Skeletal muscle satellite cell (primary cell): ENCODE measurements around the gene HOXB3.

Source experiments
- H3K27me3 ChIP-seq: 2 replicates; pipeline ENCODE4 v1.7.0; 2013; ENCODE audit warnings: low read length; ENCODE audit not compliant: control insufficient read depth, insufficient read depth
- H3K36me3 ChIP-seq: 2 replicates; pipeline ENCODE4 v1.7.0; 2013; ENCODE audit warnings: mild to moderate bottlenecking, control low read depth, low read length; ENCODE audit not compliant: insufficient read depth
- H3K4me1 ChIP-seq: 2 replicates; pipeline ENCODE4 v1.7.0; 2013; ENCODE audit warnings: low read length; ENCODE audit not compliant: control insufficient read depth, insufficient read depth
- H3K4me2 ChIP-seq: 2 replicates; pipeline ENCODE4 v1.7.0; 2013; ENCODE audit warnings: mild to moderate bottlenecking, low read length
- H3K4me3 ChIP-seq: 2 replicates; pipeline ENCODE4 v1.7.0; 2013; ENCODE audit warnings: low read length
- H3K9ac ChIP-seq: 2 replicates; pipeline ENCODE4 v1.7.0; 2013; ENCODE audit warnings: mild to moderate bottlenecking, low read depth, low read length, moderate library complexity
- H3K9me3 ChIP-seq: replicated peaks from 2 replicates; pipeline ENCODE4 v1.7.0; 2013; ENCODE audit warnings: mild to moderate bottlenecking, control low read depth, low read length

Gene HOXB3

DNA sequence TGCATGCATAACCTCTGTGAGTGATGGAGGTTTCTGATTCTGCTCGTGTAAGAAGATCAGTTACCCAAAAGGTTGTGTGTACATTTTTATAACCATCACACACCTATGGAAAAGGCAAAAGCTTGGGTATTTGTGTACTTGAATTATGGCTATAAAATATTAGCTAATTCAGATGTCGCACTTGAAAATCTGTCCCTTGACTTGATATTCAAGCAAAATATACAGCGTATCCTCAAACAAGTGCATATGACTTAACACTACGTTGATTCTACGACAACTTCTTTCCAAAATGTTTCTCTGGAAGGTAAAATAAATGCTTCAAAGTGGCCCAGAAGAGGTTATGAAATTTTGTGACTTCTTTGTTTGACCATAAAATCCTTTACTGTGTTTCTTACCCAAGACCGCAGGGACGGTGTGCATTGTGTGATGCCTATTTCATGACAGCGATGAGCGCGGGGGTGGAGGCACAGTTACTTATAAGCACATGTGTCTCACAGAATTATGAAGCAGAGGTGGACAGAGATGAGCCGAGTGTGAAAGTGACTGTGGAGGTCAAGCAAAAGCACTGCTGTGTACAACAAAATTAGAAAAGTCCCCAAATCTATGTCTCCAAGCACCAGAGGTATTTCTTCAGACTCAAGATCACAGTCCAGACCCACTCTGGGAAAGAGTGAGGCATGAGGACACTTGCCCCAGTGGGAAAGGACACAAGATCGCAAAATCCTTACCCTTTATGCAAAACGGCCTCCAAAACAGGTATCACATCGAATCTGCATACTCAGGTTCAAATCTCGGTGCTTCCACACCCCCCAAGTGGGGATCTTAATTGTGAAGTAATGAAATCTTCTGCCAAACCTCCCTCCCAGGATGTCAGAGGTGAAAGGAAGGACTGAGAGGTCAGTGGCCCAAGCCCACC is 40.2 kb upstream of the HOXB3 start:
- Histone ChIP-seq H3K9me3 (no peaks in the 10 kb centered on the region), H3K27me3 (peaks cover 96% of the 10 kb centered on the region), H3K9ac (no peak overlapping the region), H3K4me1 (peaks cover 11% of the 10 kb centered on the region), H3K4me2 (no peak overlapping the region), H3K36me3 (no peaks in the 10 kb centered on the region), H3K4me3 (no peak overlapping the region)

DNA sequence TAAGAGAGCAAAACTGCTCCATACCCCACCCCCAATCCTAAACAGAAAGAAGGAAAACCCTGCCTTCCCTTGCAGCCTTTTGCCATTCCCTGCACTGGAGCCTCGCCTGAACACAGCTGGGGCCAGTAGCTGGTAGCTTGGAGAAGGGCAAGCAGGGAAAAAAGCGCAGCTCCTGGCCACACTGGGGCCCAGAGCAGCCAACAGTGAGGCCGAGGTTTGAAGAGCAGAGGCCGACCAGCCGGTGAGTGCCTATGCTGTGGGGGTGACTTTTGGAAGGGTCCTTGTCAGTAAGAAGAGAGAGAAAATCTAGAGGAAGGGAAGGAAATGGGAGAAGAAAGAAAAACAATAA is 39.3 kb upstream of the HOXB3 start:
- Histone ChIP-seq H3K4me3 (no peak overlapping the region), H3K9me3 (no peaks in the 10 kb centered on the region), H3K9ac (no peak overlapping the region), H3K4me1 (peaks cover 16% of the 10 kb centered on the region), H3K36me3 (no peaks in the 10 kb centered on the region), H3K27me3 (peaks cover 96% of the 10 kb centered on the region), H3K4me2 (no peak overlapping the region)

DNA sequence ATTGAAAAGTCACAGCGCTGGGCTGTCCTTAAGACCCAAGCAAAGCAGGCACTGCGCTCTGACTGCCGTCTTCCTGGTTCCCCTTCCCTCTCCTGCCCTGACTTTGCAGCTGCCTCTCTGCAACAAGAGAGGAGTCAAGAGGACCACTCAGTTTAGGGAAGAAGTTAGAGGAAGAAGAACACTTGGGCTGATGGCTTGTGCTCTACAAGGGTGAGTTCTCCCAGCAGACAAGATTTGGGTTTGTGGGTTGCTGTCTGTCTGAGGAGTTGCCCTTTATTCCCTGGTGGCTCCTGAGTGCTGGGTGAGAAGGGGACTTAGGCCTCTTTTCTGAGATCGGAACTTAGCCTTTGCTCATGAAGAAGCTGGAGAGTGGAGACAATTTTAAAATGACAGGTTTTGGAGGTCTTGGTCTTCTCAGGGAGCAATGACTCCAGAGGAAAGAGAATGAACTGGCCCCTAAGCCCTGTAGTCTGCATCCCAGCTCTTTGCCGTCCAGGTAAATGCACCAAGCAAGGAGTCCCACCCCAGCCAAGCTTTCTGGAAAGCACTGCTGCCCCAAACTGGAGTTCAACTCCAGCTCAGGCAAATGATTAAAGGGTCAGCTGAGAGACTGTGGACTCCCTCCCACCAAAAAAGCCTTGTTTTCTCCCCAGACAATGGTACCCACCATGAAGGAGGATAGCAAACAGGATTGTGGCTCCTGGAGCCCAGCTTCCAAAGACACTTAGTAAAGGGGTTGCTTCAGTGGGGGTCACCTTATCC is 38.8 kb upstream of the HOXB3 start:
- no peak overlapping the region for H3K4me3 ChIP-seq
- no peaks in the 10 kb centered on the region for H3K36me3 ChIP-seq
- H3K9ac ChIP-seq: no peak overlapping the region
- H3K9me3 ChIP-seq: no peaks in the 10 kb centered on the region
- peaks cover 16% of the 10 kb centered on the region for H3K4me1 ChIP-seq
- H3K4me2 ChIP-seq: no peak overlapping the region
- peaks cover 99% of the 10 kb centered on the region for H3K27me3 ChIP-seq

DNA sequence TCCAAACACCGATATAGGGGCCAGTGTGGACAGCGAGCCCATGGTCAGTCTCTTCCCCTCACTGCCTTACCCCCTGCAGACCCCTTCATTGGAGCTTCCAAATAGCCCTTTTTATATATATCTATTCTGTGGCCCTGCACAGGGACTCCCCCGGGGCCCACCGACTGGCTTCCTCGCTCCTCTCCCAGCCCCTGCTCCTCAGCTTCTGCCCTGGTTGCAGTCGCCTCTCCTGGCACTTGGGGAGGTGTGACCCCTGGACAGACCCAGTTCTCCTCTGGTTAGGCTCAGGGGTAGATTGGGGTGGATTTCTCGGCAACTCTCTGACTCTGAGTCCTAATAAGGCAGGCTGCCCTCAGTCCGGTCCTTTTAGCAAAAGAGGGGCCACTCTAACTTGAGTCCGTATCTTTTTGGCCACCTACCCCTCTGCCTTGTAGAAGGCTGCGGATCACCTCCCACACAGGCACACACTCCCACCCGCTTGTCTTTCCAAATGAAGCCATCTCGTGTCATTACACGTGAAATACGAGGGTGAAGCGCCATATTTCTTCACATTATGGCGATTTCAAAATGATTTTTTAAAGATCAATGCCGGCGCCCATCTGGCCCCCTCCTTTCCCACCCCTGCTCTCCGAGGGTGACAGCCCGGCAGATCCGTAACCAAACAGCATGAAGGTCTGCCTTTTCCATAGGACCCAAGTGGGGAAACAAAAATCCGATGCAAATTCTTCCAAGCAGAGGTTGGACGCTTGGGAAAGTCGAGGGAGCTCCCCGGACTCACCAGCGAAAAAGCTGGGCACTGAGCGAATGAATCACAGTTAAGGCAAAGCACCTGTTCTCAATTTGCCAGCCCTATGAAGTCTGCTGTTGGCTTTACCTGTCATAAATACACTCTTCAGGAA is 37.8 kb upstream of the HOXB3 start:
- Histone ChIP-seq H3K27me3 (peaks cover 99% of the 10 kb centered on the region), H3K4me2 (no peak overlapping the region), H3K4me3 (no peak overlapping the region), H3K9me3 (no peaks in the 10 kb centered on the region), H3K9ac (no peak overlapping the region), H3K36me3 (no peaks in the 10 kb centered on the region), H3K4me1 (peaks cover 16% of the 10 kb centered on the region)

DNA sequence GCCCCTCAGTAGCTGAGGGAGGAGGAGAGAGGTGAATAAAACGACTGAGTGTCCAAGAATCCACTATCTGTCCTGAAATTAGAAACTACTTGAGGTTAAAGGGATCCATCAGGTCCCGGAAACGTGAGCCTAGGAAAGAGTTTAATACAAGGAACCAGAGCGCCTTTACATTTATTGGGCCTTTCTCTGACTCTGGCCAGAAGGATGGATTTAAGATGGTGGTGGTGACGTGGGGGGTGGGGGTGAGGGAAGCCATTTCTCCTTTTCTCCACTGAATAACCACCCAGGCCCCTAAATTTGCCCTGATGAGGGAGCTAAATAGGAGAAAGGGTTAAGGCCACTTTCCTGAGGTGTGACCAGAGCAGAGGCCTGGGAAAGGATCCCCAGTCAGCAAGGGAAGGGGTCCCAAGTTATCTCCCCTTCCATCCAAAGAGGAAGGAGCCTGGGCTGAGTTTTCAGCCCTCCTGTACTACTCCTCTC is 37.1 kb upstream of the HOXB3 start:
- H3K9me3 ChIP-seq: no peaks in the 10 kb centered on the region
- H3K36me3 ChIP-seq: no peaks in the 10 kb centered on the region
- peaks cover 16% of the 10 kb centered on the region for H3K4me1 ChIP-seq
- no peak overlapping the region for H3K4me2 ChIP-seq
- H3K4me3 ChIP-seq: no peak overlapping the region
- H3K9ac ChIP-seq: no peak overlapping the region
- H3K27me3 ChIP-seq: peaks cover 99% of the 10 kb centered on the region

DNA sequence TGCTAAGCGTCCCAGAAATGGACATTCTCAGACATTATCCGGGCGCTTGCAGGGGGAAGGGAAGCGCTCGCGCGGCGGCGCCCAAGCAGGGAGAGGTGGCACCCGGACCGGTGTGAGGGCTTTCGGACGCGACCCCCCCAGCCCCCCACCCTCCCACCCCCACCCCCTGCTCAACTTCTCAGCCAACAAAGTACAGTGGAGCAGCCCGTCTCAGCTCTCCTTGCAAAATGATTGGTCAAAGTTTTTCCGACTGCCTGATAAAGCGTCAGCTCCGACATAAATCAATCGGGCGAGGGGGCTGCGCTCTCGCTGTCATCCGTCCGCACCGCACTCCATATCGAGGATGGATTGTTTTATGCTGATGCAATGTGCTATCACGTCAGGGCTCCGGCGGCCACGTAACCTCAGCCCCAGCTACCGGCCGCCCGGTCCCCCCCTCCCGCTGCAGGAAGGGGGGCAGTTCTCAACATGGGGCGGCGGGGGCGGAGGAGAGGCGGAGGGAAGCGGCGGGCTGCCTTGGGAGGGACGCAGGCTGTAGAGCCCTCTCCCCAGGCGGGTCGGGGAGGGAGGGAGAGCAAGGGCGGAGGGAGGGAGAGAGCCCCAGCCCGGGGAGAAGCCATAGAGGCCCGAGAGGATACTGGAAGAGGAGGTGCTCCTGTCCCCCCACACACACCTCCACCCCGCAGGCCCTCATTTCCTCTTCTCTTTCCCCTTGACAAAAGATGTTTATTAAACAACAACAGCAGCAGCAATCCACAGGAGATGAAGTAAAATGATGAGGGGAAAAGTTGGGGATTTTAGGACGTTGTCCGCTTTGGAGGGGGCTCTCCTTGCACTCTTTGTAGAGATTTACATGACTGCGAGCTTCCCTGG is 36.4 kb upstream of the HOXB3 start, which contains the start of gene HOXB9:
Gene HOXB9, minus strand, starts transcription at position 114 of the 873 bp plus-strand sequence. Its CDS starts 89 bp downstream, at position 25.
- no peaks in the 10 kb centered on the region for H3K36me3 ChIP-seq
- H3K9ac ChIP-seq: peak within 1 kb of the TSS; percentile 6
- peaks cover 99% of the 10 kb centered on the region for H3K27me3 ChIP-seq
- peak within 1 kb of the TSS; percentile 67 for H3K4me3 ChIP-seq
- no peaks in the 10 kb centered on the region for H3K9me3 ChIP-seq
- H3K4me2 ChIP-seq: peak within 1 kb of the TSS; percentile 86
- H3K4me1 ChIP-seq: peaks cover 16% of the 10 kb centered on the region

DNA sequence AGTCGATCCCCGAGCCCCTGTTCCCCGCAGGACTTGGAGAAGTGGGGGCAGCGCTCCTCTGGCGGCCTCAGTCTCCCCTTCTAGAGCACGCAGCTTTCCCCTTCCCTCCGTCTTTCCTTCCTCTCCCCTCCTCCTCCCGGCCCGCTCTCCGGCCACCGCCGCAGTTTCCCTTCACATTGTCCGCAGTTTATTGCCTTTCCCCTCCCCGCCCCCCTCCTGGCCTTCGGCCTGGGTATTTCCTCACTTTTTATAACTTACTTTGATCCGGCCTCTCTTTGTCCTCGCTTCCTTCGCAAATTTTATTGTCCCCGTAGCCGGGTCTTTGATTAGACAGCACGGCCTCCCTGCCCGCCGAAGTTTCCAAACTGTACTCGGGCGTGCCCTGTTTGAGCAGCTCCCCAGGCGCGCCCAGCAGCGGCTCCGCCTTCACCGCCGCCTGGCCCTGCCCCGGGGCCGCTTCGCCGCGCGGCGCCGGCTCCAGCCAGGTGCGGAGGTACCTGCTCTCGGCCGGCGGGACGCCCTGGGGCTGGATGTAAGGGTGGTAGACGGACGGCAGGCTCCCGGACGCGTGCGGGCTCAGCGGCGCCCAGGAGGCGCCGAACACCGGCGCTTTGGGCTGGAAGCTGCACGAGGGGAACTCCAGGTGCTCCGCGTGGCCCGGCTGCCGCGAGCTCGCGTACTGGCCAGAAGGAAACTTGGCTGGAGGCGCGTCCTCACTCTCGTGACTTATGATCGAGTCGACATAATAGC is 35.6 kb upstream of the HOXB3 start:
- Histone ChIP-seq H3K36me3 (no peaks in the 10 kb centered on the region), H3K27me3 (peaks cover 98% of the 10 kb centered on the region), H3K4me1 (peaks cover 16% of the 10 kb centered on the region), H3K4me2 (peak overlapping the region; percentile 86), H3K9ac (peak overlapping the region; percentile 6), H3K9me3 (no peaks in the 10 kb centered on the region), H3K4me3 (peak overlapping the region; percentile 67)

DNA sequence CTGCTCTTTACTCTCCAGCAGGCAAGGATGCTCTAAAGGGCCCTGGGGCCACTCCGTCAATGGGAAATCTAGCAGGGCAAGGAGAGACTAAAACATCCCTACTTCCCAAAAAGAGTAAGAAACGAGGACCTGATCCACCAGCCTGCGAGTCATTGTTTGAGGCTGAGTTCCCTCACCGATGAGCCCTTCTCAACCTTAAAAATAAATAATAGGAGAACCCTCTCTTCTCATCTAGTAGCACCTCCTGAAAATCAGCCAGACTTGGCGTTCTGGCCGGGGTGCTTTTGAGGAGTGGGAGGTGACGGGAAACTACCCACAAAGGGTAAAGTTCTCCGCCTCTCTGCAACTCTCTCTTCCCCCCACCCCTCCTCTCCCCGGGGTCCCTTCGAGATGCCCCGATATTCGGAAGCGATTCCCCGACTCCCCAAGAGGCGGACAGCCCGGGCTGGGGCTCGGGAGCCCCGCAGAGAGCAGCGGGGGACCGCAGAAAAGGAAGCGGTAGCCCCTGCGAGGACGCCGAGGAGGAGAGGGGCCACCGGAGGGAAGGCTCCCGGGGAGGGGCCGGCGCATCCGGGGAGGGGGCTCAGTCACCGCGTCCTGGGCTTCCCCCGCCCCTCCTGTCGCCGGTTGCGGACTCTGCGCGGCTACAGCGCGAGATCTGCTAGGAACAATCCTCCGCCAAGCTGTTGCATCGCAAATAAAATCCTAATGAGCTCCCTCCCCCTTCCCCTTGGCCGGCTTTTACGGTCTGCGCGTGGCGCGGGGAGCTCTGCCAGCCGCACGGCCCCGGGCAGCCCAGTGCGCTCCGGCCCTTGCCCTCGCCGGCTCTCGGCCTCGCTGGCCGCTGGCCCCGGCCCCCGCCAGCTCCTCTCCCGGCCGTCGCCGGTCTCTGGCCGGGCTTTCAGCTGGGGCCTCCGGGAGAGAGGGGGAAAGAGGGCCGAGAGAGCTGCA is 34.8 kb upstream of the HOXB3 start:
- H3K9me3 ChIP-seq: no peaks in the 10 kb centered on the region
- H3K36me3 ChIP-seq: no peaks in the 10 kb centered on the region
- H3K4me2 ChIP-seq: peak overlapping the region; percentile 86
- H3K4me3 ChIP-seq: peak overlapping the region; percentile 67
- H3K9ac ChIP-seq: no peak overlapping the region
- peaks cover 98% of the 10 kb centered on the region for H3K27me3 ChIP-seq
- peaks cover 16% of the 10 kb centered on the region for H3K4me1 ChIP-seq

DNA sequence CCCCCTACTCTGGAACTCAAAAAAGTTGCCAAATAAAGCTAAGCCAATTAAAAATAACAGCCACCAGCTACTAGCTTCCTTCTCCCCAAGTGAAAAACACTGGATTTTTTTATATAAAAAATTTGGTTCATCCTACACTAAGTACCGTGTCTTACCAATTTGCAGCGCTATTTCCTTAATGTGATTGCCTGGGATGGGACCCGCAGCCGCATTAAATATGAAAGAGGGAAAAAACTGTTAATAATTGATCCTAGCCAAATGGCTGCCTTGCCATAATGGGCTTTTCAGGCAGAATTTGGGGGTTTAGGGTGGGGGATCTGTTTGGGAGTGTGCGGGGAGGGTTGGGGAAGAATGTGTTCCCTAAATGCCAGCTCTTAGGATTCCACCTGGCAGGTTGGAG is 34.1 kb upstream of the HOXB3 start:
- H3K4me3 ChIP-seq: no peak overlapping the region

More for the DNA sequence above, 34.1 kb upstream of the HOXB3 start:
- Histone ChIP-seq H3K9ac (no peak overlapping the region), H3K4me1 (peaks cover 17% of the 10 kb centered on the region), H3K4me2 (no peak overlapping the region), H3K27me3 (peaks cover 98% of the 10 kb centered on the region), H3K36me3 (no peaks in the 10 kb centered on the region), H3K9me3 (no peaks in the 10 kb centered on the region)
